ENCODE data around the gene AP3B2.

- TF ChIP-seq CTCF (IDR thresholded peaks at IDR 0.05) (no peak), POLR2A (IDR thresholded peaks at IDR 0.05) (no peak)
Observed at GRCh38 chr15:82681371-82681770, 28.3 kb downstream of the AP3B2 start.
